ENCODE data around the gene SAP30L.

SAP30L gene, protein sequence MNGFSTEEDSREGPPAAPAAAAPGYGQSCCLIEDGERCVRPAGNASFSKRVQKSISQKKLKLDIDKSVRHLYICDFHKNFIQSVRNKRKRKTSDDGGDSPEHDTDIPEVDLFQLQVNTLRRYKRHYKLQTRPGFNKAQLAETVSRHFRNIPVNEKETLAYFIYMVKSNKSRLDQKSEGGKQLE

DNA sequence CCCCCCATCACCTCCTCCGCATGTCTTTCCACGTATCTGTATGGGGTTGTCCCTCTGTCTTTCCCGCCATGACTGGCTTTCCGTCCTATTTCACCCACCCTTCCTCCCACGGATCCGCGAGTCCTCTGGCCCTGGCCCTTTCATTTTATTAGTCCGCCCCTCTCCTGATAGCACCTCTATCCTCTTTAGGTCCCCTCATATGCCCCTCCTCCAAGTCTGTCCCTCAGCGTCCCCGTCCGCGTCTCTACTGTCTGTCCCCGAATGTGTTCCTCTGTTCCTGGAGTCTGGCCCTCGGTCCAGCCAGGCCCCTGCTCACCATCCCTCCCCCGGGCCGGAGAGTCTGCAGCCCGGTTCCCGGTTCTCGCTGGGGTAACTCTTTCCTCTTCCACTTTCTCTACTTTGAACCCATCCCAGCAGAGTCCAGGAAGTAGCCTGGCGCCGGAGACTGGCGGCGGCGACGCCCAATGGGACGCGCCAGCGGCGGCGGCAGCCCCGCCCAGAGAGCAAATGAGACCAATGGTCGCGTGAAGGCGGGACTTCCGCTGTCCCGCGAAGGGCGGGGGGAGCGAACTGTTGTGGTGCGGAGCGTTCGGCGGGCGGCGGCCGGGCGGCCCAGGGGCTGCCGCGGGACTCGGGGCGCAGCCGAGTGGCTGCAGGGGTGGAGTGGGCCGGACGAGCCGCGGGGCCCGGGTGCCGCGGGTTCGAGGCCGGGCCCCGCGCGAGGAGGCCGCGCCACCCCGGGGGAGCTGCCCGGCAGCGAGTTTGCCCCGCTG lies at the start of gene SAP30L:
TSS of gene SAP30L (plus strand) at position 576 of the 773 bp plus-strand sequence. CDS start 608 bp downstream, outside the sequence.
- peak; percentile 99 for DNase-seq

DNA sequence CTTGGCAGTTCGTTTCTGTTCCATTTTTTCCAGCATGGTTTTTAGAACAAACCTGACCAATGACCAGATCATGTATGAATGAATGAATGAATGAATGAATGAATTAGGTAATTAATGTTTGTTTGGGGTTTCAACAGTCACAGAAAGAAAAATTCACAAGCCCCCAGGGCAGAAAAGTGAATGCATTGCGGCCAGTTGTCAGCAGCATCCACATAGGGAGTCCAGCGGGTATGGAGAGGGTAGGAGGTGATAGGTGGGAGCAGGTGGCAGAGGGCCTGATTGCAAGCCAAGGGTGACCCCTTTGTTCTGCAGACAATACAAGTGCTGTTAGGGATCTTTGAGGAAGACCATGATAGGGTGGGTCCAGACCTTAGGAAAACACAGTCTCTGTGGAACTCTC lies 49.7 kb upstream of the SAP30L start:
- no peak for DNase-seq

DNA sequence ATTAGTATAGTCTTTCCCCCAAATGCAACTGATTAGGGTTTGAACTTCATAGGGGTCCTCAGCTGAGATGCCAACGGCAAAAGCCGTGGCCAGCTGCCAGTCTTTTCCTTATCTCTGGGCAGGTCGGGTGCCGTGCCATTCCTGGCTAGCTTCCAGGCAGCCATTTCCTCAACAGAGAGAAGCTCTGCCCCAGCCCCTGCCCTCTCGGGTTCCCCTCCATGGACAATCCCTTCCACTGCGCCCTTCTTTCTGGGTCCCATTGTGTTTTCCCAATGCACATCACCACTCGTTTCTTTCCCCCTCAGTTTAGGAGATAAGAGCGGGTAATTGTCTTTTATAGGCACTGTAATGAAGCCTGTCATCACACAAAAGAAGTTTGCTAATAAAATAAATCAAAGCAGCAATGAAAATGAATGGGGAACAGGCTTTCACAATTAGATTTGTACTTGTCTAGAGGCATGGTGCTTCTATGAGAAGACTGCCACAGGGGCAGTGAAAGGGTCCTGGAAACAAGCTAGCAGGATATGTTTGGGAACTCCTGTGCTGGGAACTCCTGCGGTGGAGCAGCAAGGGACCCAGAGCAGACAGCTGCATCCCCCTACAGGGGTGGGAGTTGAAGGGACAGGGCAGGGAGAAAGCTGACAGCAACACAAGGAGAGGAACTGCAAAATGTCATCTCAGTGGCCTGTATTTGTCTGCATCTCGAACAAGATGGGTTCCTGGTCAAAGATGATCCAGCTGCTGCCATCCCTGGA lies 48.0 kb upstream of the SAP30L start:
- no peak for DNase-seq

DNA sequence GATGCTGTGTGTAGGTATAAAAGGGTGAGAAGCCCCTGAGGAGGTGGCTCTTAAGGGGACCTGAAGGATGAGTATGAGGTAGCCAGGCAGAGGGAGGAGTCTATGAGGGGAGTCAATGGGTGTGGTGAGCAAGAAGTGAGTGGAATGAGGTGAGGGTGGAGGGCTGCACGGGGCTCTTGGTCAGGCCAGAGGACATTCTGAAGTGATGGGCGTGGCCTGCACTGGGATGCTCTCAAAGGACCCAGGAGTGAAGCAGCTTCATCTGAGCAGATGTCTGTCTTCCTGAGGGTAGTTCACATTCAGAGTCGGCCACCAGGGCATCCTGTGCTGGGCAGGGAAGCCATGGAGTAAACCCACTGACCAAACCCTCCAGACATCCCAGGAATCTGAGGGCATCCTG lies 45.1 kb upstream of the SAP30L start:
- no peak for DNase-seq

DNA sequence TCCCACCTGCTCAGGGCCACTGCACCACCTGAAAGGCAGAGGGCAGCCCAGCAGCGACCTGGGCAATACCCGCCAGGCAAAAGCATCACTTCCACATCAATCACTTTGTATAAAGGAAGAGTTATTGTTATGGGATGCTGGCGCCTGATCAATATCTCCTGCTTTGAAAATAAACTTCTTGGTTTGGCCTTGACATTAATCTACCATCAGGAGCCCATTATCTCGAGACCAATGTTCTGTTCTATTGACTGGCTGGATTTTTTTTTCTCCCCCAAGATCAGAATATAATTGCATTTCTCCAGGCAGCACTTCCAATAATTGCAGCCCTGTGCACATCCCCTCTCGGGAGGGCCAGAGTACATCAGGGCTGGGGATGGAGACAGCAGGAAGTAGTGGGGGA lies 44.4 kb upstream of the SAP30L start:
- no peak for DNase-seq

DNA sequence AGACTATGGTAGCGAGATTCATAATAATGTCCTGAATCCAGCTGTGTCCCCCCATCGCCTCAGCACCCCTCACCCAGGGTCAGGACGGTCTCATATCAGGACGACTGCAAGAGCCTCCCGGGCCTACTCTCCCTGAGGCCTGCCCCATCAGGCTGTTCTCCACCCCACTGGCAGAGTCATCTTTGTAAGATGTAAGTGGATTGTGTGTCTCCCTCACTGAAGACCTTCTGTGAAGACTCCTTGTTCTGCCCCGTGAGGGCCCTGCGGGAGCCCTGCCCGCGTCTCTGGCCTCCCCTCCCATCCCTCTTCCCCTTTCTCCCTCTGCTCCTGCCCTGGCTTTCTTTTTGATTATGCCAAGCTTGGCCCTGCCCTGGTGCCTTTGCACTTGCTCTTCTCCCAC lies 43.9 kb upstream of the SAP30L start:
- no peak for DNase-seq

DNA sequence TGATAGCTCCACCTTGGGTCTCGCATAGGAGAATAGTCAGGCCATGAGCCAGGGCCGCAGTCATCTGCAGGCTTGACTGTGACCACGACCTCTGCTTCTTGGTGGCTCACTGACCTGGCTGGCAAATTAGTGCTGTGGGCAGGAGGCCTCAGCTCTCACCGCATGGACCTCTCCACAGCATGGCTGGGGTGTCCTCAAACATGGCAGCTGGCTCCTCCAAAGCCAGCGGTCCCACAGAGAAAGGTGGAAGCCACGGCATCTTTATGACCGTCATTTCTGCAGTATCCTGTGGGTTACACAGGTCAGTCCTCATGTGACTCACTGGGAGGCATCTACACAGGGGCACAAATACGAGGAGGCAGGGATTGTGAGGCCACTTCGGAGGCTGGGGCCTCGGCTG lies 43.2 kb upstream of the SAP30L start:
- DNase-seq = no peak

DNA sequence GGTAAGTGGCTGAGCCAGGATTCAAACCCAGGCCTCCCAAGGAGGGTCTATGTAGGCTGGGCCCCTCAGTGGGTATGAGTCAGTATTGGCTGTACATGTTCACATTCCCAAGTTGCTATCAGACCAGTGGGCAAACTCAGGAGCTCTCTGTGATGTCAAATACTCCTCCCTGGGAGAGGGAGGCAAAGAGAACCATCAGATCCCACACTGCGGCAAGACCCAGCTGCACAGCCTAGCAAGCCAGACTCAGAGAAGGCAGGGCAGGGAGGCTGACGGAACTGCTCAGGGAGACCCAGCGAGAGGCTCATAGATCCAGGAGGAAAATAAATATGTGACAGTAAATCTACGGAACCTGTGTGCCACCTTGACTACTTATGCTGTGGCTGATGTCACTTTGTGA lies 42.6 kb upstream of the SAP30L start:
- no peak for DNase-seq

DNA sequence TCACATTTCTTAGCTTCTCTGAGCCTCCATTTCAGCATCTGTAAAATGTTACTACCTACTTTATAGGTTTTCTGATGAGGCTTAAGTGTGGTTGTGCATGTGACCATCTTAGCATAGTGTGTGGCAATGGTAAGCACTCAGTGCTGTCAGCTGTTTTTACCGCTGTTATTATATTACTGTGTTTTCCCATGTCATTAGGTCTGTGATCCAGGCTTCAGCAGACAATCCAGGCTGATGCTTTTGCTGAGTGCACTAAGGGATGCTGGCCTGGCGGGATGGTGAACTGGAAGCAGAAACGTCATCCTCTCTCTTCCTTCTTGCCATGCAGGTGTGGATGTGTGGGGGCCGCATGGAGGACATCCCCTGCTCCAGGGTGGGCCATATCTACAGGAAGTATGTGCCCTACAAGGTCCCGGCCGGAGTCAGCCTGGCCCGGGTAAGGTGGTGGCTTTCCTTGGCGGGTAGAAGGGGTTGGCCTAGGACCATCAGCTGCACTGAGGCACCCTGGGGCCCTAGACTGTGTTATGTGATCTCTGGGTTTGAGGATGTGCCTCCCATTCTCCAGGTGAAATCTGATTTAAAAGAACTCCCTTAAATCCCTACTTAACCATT lies 41.9 kb upstream of the SAP30L start:
- DNase-seq = no peak

DNA sequence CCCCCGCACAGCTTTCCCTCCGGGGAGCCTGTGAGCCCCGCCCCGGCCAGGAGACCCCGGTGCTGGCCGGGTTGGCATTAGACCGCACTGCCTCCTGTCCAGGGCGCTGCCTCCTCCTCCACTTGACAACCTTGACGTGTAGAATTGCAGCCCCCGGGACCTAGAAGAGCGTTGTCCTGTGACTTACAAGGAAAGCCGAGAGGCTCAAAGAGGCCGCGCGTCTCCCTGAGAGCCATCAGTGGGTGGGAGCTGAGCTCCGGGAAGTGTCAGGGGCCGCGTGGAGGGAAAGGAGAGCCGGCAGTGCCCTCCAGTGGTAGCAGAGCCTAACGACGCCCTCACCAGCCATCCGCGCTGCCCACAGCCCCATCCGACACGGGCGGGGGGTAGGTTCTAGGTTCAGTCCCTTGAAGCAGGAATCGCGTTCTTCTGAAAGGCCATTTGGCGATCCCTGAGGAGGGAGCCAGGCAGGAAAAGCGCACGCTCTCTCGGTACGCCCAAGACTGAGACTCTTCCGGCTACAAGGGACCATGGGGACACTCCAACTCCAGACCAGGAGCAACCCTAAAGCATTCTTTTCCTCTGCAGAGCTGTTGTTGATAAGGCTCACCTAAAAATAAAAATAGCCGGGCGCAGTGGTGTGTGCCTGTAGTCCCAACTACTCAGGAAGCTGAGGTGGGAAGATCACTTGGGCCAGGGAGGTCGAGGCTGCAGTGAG lies 40.6 kb upstream of the SAP30L start:
- peak; percentile 82 to 86 for DNase-seq

DNA sequence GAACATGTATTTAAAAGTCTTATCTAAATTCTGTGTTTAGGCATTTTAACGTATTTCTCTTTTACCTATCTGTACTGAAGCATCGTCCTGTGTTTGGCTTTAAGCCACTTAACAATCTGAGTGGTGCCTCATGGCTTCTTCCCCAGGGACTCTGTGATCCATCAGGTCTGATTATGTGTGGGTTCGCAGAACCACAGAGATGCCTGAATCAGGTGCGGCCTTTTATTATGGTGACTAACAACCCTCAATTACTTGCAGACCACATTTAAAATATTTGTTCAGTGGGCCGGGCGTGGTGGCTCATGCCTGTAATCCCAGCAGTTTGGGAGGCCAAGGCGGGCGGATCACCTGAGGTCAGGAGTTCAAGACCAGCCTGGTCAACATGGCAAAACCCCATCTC lies 39.6 kb upstream of the SAP30L start:
- DNase-seq = no peak

DNA sequence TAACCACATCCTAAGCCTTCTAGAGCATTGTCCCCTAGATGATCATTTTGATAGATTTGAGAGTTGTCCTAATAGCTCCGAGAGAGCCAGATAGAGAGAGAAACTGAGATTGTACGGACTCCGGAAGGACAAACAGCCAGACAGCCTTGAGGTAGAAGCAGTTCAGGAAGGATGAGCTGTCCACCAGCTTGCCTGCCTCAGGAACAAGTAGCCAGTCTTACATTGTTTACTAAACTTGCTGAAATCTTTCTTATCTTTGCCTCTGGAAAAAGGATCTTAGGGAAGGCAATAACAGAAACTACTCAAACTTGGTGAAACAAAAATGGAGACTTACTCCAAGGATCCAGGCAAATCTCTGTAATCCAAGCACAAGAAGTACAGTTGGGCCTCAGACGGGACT lies 39.0 kb upstream of the SAP30L start:
- no peak for DNase-seq

DNA sequence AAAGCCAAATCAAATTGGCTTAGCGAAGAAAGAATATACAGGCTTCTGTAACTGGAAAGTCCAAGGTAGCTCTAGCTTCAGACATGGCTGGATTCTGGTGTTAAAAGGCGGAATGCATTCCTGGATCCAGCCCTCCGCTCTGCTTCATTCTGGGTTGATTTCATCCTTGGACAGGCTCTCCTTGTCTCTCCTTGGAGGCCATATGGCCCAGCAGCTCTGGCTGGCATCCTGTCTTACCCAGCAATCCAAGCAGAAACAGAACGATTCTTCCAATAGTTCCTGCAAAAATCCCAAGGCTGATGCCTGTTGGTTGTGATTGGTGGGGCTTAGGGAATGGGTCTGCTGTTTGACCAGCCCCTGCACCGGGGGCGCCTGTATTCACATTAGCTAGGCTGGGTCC lies 37.0 kb upstream of the SAP30L start:
- DNase-seq = no peak

DNA sequence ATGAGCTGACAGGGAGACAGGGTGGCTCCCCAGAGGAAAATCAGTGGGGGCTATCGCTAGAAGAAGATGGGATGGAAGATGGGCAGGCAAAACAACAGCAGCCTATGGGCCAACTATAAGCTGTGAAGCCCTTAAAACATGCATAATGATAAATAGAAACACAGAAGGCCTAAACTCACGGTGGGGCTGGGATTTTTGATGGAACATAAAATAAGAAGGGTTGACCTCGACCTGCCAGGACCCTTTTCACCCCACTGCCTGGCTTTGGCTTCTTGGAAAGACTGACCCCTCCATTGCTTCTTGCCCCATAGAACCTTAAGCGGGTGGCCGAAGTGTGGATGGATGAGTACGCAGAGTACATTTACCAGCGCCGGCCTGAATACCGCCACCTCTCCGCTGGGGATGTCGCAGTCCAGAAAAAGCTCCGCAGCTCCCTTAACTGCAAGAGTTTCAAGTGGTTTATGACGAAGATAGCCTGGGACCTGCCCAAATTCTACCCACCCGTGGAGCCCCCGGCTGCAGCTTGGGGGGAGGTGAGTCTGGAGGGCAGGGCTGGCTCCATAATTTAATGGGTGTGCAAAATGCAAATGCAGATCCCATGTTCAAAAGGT lies 36.5 kb upstream of the SAP30L start:
- DNase-seq = no peak

DNA sequence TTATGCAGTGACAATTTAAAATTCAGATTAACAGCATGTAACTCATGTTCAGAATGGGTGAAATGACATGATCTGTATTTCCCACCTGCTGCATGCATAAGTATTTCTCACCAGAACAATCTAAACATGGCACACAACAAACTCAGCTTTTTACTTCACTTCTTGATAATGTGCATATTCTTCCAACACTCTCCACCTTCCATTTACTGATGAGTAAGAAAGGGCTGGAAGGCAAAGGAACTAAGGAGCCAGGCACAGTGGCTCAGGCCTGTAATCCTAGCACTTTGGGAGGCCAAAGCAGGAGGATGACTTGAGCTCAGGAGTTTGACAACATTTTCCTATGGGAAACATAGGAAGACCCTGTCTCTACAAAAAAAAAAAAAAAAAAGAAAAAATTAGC lies 35.8 kb upstream of the SAP30L start:
- DNase-seq = no peak

DNA sequence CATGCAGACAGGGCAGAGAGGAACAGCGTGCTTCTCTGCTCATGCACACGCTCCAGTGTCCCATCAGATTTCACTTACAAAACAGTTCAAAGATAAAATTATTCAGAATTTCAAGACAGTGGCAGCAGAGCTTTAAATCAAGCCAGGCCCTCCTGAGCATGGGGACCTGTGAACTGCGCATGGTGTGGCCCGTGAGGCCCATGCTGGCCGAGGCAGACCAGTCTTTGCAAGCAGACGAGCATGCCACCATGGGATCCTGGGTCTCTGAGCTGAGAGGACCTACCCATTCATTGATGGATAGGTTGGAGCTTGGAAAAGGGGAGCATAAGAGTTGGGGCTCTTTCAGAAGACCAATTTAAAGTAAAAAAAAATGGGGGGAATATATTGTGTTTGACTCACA lies 35.0 kb upstream of the SAP30L start:
- DNase-seq = no peak

DNA sequence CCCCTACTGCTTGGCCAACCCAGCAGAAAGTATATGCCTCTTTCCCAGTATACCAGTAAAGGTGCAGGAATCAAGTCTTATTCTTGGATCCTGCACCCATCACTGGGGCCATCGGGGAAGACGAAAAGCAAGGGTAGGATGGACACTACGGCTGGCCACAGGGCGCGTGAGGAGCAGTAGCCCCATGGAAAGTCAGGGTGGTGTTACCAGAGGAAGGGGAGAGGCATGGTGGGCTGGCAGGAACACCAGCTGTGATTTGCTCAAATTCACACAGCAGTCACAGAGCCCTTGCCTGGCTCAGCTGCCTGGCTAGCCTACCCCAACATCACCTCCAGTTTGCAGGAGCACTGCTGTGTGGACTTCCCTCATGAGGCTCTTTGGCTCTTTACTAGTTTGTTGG lies 34.5 kb upstream of the SAP30L start:
- no peak for DNase-seq

DNA sequence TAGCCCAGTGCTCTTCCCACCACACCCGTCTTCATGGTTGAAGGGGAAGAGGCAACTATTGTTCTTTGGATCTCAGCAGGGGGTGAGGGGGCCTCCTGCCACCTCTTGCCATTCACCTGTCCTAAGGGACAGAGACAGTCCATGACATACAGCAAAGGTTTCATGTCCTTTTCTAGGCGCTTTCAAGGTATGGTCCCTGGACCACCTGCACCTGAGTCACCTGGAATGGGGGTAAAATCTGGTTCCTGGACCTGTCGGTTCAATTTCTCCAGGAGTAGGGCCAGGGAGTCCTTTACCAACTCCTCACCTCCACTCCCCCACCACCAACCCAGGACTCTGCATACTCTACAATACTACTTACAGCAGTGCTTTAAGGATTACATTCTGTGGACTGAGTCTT lies 33.5 kb upstream of the SAP30L start:
- no peak for DNase-seq

DNA sequence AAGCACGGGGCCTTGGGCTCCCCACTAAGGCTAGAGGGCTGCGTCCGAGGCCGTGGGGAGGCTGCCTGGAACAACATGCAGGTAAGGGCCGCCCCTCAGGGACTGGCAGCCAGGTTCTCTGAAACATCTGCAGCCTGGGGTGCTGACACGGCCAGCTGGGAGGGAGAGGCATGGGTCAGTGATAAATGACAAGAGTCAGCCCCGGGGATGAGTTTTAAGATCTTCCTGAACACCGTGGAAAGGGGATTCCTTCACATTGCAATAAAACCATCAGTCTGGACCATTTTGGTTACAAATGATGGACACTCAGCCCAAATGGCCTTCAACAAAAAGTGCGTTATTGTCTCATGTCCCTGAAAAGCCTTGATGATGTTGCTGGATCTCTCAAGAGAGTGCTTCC lies 32.9 kb upstream of the SAP30L start:
- no peak for DNase-seq

DNA sequence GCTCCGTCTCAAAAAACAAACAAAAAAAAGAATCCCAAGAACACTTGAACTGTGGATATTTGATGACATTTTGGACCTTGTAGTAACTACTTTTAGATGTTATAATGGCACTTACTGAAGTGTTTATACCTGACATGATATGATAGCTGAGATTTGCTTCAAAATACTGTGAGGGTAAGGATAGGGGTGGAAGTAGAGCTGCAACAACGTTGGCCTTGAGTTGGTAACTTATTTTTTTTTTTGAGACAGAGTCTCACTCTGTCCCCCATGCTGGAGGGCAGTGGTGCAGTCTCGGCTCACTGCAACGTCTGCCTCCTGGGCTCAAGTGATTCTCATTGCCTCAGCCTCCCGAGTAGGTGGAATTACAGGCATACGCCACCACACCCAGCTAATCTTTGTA lies 30.7 kb upstream of the SAP30L start:
- DNase-seq = no peak

DNA sequence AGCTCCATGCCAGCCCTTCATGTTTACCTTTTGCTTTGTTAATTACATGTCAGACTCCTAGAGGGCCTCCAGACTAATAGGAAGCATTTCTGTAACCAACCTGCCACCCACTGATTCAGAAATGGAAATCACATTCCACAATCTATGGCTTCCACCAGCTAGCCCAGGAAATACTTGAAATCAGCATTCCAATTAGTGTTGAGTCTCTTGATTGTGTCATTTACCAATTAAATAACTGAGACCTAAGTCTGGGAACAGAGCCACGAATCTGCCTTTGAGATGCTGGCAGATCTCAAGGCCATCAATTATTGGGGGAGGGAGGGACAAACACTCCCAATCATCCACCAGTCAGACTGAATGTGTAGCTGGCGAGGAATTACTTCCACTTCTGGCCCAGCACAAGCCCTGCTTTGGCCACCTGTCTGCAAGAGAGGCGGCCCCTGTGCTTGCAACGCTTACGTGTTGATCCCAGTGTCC lies 27.4 kb upstream of the SAP30L start:
- no peak for DNase-seq

DNA sequence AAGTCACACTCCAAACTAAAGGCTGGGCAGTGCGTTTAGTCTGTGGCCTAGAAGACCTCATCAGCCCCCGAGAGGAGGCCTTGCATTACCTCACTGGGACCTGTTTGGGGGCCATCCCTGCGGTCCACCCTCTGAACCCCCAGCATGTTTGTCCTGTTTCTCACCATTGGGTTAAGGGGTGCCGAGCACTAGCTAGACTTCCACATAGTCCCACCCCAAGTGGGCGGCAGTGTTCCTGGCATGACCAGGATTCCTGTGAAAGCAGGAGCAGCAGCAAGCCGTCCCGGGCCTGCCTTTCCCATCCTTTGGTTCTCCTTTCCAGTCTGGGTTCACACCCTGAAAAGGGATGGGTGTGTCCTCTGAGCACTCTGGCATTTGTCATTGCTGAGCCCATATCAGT lies 26.6 kb upstream of the SAP30L start:
- peak in 1 of 2 experiments; percentile 10 for DNase-seq

Data from activated T-cell treated with anti-CD3 and anti-CD28 coated beads, Interleukin-2, amount 50 U/mL, for 48 hours (primary cell).